ENCODE measurements around the gene RIIAD1. TPM values are rescaled to one million over a fixed set of nuclear protein-coding genes. Genes with fewer than 3 reads are reported as not detected.
"Not testable (repeated sequence)": the region's sequence is repeated elsewhere in the genome, so short reads cannot be mapped to it uniquely, and the experiment has no call there.

Gene RIIAD1
- not detected for total RNA-seq

- H3K9me3 Mint-ChIP-seq (ENCODE audit: low read depth): no peaks in the 10 kb centered on the region
- peaks cover 81% of the 10 kb centered on the region for H3K27me3 Mint-ChIP-seq
- CTCF ChIA-PET: interaction anchor here (0.6 to 1.7 kb wide), 8 partner anchors 8 to 280 kb away, joined by 3 to 4 read pairs (median 3); no protein-coding TSS in a partner anchor
These were observed at the start of gene RIIAD1 for GRCh38 chr1:151720974-151721787. Gene RIIAD1 (plus strand): TSS chr1:151721522. CDS start chr1:151721537, 15 bp downstream.

GRCh38 chr1:151673407-151673806 is 47.9 kb upstream of the RIIAD1 start:
- ATAC-seq (no peak), DNase-seq (no peak)
- Mint-ChIP-seq H3K27ac (no peak overlapping the region), H3K4me3 (no peak overlapping the region), H3K9me3 (ENCODE audit: low read depth) (peaks cover 2% of the 10 kb centered on the region), H3K27me3 (no peaks in the 10 kb centered on the region), H3K4me1 (no peaks in the 10 kb centered on the region), H3K36me3 (peaks cover 41% of the 10 kb centered on the region)
- CTCF ChIA-PET: interaction anchor here (2.0 kb wide), 1 partner anchor 80 kb away, joined by 5 read pairs; no protein-coding TSS in a partner anchor

More at GRCh38 chr1:151720974-151721787, at the start of gene RIIAD1:
- DNase-seq (peak; percentile 60), ATAC-seq (peak; percentile 94)
- Mint-ChIP-seq H3K36me3 (no peaks in the 10 kb centered on the region), H3K4me1 (peaks cover 24% of the 10 kb centered on the region), H3K27ac (no peak within 1 kb of the TSS), H3K4me3 (peak within 1 kb of the TSS; percentile 55)

GRCh38 chr1:151680391-151680790 is 40.9 kb upstream of the RIIAD1 start:
- no peak overlapping the region for H3K27ac Mint-ChIP-seq
- no peaks in the 10 kb centered on the region for H3K27me3 Mint-ChIP-seq
- CTCF ChIA-PET: interaction anchor here (1.5 kb wide), 1 partner anchor 13 kb away, joined by 4 read pairs; no protein-coding TSS in a partner anchor
- H3K9me3 Mint-ChIP-seq (ENCODE audit: low read depth): no peaks in the 10 kb centered on the region
- peaks cover 3% of the 10 kb centered on the region for H3K36me3 Mint-ChIP-seq
- peaks cover 8% of the 10 kb centered on the region for H3K4me1 Mint-ChIP-seq
- H3K4me3 Mint-ChIP-seq: no peak overlapping the region
- ATAC-seq (no peak), DNase-seq (no peak)

GRCh38 chr1:151680826-151681225 is 40.5 kb upstream of the RIIAD1 start:
- peaks cover 3% of the 10 kb centered on the region for H3K36me3 Mint-ChIP-seq
- no peaks in the 10 kb centered on the region for H3K27me3 Mint-ChIP-seq
- H3K4me3 Mint-ChIP-seq: no peak overlapping the region
- no peak overlapping the region for H3K27ac Mint-ChIP-seq
- no peaks in the 10 kb centered on the region for H3K9me3 Mint-ChIP-seq (ENCODE audit: low read depth)
- CTCF ChIA-PET: interaction anchor here (1.5 kb wide), 1 partner anchor 13 kb away, joined by 4 read pairs; no protein-coding TSS in a partner anchor
- peaks cover 8% of the 10 kb centered on the region for H3K4me1 Mint-ChIP-seq
- DNase-seq (no peak), ATAC-seq (no peak)

GRCh38 chr1:151681923-151682322 is 39.4 kb upstream of the RIIAD1 start:
- Mint-ChIP-seq H3K27ac (no peak overlapping the region), H3K36me3 (peaks cover 3% of the 10 kb centered on the region), H3K4me3 (no peak overlapping the region), H3K27me3 (no peaks in the 10 kb centered on the region), H3K4me1 (peaks cover 8% of the 10 kb centered on the region), H3K9me3 (ENCODE audit: low read depth) (no peaks in the 10 kb centered on the region)
- CTCF ChIA-PET: no interaction called here
- ATAC-seq: no peak
- no peak for DNase-seq

GRCh38 chr1:151682901-151683300 is 38.4 kb upstream of the RIIAD1 start:
- H3K9me3 Mint-ChIP-seq (ENCODE audit: low read depth); H3K27me3 Mint-ChIP-seq; H3K4me1 Mint-ChIP-seq; CTCF ChIA-PET; H3K27ac Mint-ChIP-seq; H3K36me3 Mint-ChIP-seq; ATAC-seq; DNase-seq; H3K4me3 Mint-ChIP-seq: not testable (repeated sequence)

GRCh38 chr1:151684128-151684527 is 37.2 kb upstream of the RIIAD1 start:
- Mint-ChIP-seq H3K27ac (no peak overlapping the region), H3K4me1 (peaks cover 8% of the 10 kb centered on the region)
- CTCF ChIA-PET: interaction anchor here (1.1 to 1.4 kb wide), 2 partner anchors 9 to 90 kb away, joined by 3 read pairs; no protein-coding TSS in a partner anchor

GRCh38 chr1:151686561-151686960 is 34.8 kb upstream of the RIIAD1 start:
- DNase-seq: no peak
- H3K27me3 Mint-ChIP-seq: no peaks in the 10 kb centered on the region
- ATAC-seq: no peak
- H3K9me3 Mint-ChIP-seq (ENCODE audit: low read depth): no peaks in the 10 kb centered on the region
- H3K36me3 Mint-ChIP-seq: no peaks in the 10 kb centered on the region
- CTCF ChIA-PET: interaction anchor here (0.8 kb wide), 1 partner anchor 34 kb away, joined by 3 read pairs; the partner anchor contains the start of gene RIIAD1
- no peak overlapping the region for H3K4me3 Mint-ChIP-seq
- no peak overlapping the region for H3K27ac Mint-ChIP-seq
- H3K4me1 Mint-ChIP-seq: no peaks in the 10 kb centered on the region

More at GRCh38 chr1:151684128-151684527, 37.2 kb upstream of the RIIAD1 start:
- H3K9me3 Mint-ChIP-seq (ENCODE audit: low read depth): no peaks in the 10 kb centered on the region
- ATAC-seq (no peak), DNase-seq (no peak)
- no peak overlapping the region for H3K4me3 Mint-ChIP-seq
- no peaks in the 10 kb centered on the region for H3K27me3 Mint-ChIP-seq
- H3K36me3 Mint-ChIP-seq: peaks cover 3% of the 10 kb centered on the region

- H3K9me3 Mint-ChIP-seq (ENCODE audit: low read depth): no peaks in the 10 kb centered on the region
- CTCF ChIA-PET: interaction anchor here (1.2 kb wide), 1 partner anchor 69 kb away, joined by 3 read pairs; no protein-coding TSS in a partner anchor
- H3K27ac Mint-ChIP-seq: no peak overlapping the region
- H3K36me3 Mint-ChIP-seq: peaks cover 11% of the 10 kb centered on the region
- DNase-seq: no peak
- no peak for ATAC-seq
- no peaks in the 10 kb centered on the region for H3K27me3 Mint-ChIP-seq
- no peaks in the 10 kb centered on the region for H3K4me1 Mint-ChIP-seq
- no peak overlapping the region for H3K4me3 Mint-ChIP-seq
These were observed 31.8 kb upstream of the RIIAD1 start for GRCh38 chr1:151689494-151689893.

- ATAC-seq: no peak
- CTCF ChIA-PET: interaction anchor here (0.6 to 1.7 kb wide), 5 partner anchors 13 to 333 kb away, joined by 3 to 6 read pairs (median 3); no protein-coding TSS in a partner anchor
- Mint-ChIP-seq H3K9me3 (ENCODE audit: low read depth) (no peaks in the 10 kb centered on the region), H3K36me3 (peaks cover 13% of the 10 kb centered on the region), H3K4me3 (no peak overlapping the region), H3K27ac (no peak overlapping the region), H3K4me1 (no peaks in the 10 kb centered on the region), H3K27me3 (no peaks in the 10 kb centered on the region)
- DNase-seq: no peak
These were observed 29.1 kb upstream of the RIIAD1 start for GRCh38 chr1:151692226-151692625.

- Mint-ChIP-seq H3K4me1 (no peaks in the 10 kb centered on the region), H3K27me3 (no peaks in the 10 kb centered on the region), H3K4me3 (no peak overlapping the region), H3K27ac (peak overlapping the region; percentile 26), H3K36me3 (peaks cover 13% of the 10 kb centered on the region), H3K9me3 (ENCODE audit: low read depth) (no peaks in the 10 kb centered on the region)
- CTCF ChIA-PET: interaction anchor here (0.6 to 1.8 kb wide), 8 partner anchors 9 to 622 kb away, joined by 3 to 6 read pairs (median 3); partner anchors contain the start of gene MRPL9
- ATAC-seq: no peak
- peak; percentile 16 for DNase-seq
These were observed 28.2 kb upstream of the RIIAD1 start for GRCh38 chr1:151693057-151693651.

- peaks cover 6% of the 10 kb centered on the region for H3K36me3 Mint-ChIP-seq
- H3K9me3 Mint-ChIP-seq (ENCODE audit: low read depth): no peaks in the 10 kb centered on the region
- DNase-seq (peak; percentile 15), ATAC-seq (no peak)
- CTCF ChIA-PET: no interaction called here
- no peak overlapping the region for H3K27ac Mint-ChIP-seq
- no peaks in the 10 kb centered on the region for H3K27me3 Mint-ChIP-seq
- H3K4me1 Mint-ChIP-seq: peaks cover 3% of the 10 kb centered on the region
- no peak overlapping the region for H3K4me3 Mint-ChIP-seq
These were observed 19.8 kb upstream of the RIIAD1 start for GRCh38 chr1:151701515-151701914.

- Mint-ChIP-seq H3K4me3 (no peak overlapping the region), H3K9me3 (ENCODE audit: low read depth) (no peaks in the 10 kb centered on the region), H3K4me1 (peaks cover 3% of the 10 kb centered on the region), H3K27ac (no peak overlapping the region), H3K36me3 (peaks cover 6% of the 10 kb centered on the region), H3K27me3 (no peaks in the 10 kb centered on the region)
- CTCF ChIA-PET: no interaction called here
- ATAC-seq (no peak), DNase-seq (no peak)
These were observed 18.4 kb upstream of the RIIAD1 start for GRCh38 chr1:151702936-151703335.
